ENCODE results near the gene SLC35F4.
"Not testable (repeated sequence)": the region's sequence is repeated elsewhere in the genome, so short reads cannot be mapped to it uniquely, and the experiment has no call there.

The SLC35F4 gene

GRCh38 chr14:57865403-57866198 is at the start of gene SLC35F4:
SLC35F4 (minus strand) TSS chr14:57866092.
- DNase-seq: no peak

- DNase-seq: no peak
Observed at GRCh38 chr14:57909626-57910025, 43.7 kb upstream of the SLC35F4 start.

- DNase-seq: no peak
Observed at GRCh38 chr14:57903954-57904353, 38.1 kb upstream of the SLC35F4 start.

- DNase-seq: no peak
Observed at GRCh38 chr14:57898837-57899572, 33.1 kb upstream of the SLC35F4 start.

GRCh38 chr14:57897144-57897748 is 31.4 kb upstream of the SLC35F4 start:
- no peak for DNase-seq

GRCh38 chr14:57889245-57889644 is 23.4 kb upstream of the SLC35F4 start:
- DNase-seq: no peak

GRCh38 chr14:57884175-57884574 is 18.3 kb upstream of the SLC35F4 start:
- DNase-seq: no peak

GRCh38 chr14:57883061-57883460 is 17.2 kb upstream of the SLC35F4 start:
- DNase-seq: no peak

GRCh38 chr14:57879516-57879915 is 13.6 kb upstream of the SLC35F4 start:
- no peak for DNase-seq

- no peak for DNase-seq
Observed at GRCh38 chr14:57875985-57876384, 10.1 kb upstream of the SLC35F4 start.

- no peak for DNase-seq
Observed at GRCh38 chr14:57875296-57875695, 9.4 kb upstream of the SLC35F4 start.

- no peak for DNase-seq
Observed at GRCh38 chr14:57871459-57872080, 5.7 kb upstream of the SLC35F4 start.

- no peak for DNase-seq
Observed at GRCh38 chr14:57870686-57871457, 5.0 kb upstream of the SLC35F4 start.

- no peak for DNase-seq
Observed at GRCh38 chr14:57869617-57870016, 3.7 kb upstream of the SLC35F4 start.

- DNase-seq: no peak
Observed at GRCh38 chr14:57866199-57866705, 360 bp upstream of the SLC35F4 start.

GRCh38 chr14:57865066-57865402 is 858 bp downstream of the SLC35F4 start:
- no peak for DNase-seq

GRCh38 chr14:57864659-57865058 is 1.2 kb downstream of the SLC35F4 start:
- no peak for DNase-seq

- no peak for DNase-seq
Observed at GRCh38 chr14:57863471-57863870, 2.4 kb downstream of the SLC35F4 start.

- not testable (repeated sequence) for DNase-seq
Observed at GRCh38 chr14:57855666-57856065, 10.2 kb downstream of the SLC35F4 start.

- DNase-seq: no peak
Observed at GRCh38 chr14:57854571-57854970, 11.3 kb downstream of the SLC35F4 start.

GRCh38 chr14:57851354-57851753 is 14.5 kb downstream of the SLC35F4 start:
- no peak for DNase-seq

GRCh38 chr14:57848786-57849185 is 17.1 kb downstream of the SLC35F4 start:
- no peak for DNase-seq

GRCh38 chr14:57848353-57848752 is 17.5 kb downstream of the SLC35F4 start:
- no peak for DNase-seq

Measured in NCI-H1436 treated with DMSO at 0.1 percent for 48 hours (cell line).